ENCODE results near the gene SIVA1.
A peak's percentile ranks its signal among the peaks of the same experiment; 100 is the strongest.
"Not testable (repeated sequence)": the region's sequence is repeated elsewhere in the genome, so short reads cannot be mapped to it uniquely, and the experiment has no call there.

Gene SIVA1

DNA sequence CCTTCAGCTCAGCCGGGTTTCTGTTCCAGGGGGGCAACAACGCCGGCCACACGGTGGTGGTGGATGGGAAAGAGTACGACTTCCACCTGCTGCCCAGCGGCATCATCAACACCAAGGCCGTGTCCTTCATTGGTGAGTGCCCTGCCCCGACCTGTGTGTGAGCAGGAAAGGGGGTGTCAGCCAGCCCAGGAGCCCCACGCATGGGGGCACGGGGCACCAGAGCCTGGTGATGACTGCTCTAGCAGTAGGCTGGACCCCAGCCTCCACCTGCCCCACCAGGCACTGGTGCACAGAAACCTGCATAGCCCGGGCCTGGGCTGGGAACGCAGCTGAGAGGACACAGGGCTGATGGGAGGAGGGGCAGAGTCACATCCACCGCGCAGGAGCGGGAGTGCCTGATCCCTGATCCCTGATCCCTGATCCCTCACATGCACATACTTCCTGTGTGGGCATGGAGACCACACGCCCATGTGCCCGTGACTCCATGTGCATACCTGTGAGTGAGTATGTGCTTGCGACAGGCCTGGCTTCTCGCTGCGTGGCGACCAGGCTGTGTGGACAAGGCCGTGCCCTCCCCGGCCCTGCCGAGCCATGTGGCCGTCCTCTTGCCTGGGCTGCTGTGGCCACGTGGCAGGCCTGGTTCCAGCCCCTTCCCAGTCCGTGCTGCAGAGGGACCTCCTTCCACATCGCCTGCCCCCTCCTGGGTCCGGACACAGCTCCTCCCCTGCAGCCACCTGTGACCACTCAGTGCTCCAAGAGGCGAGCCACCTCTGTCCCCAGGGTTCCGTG lies 17.8 kb upstream of the SIVA1 start:
- no peak for DNase-seq

GRCh38 chr14:104735830-104736642 lies 16.9 kb upstream of the SIVA1 start:
- DNase-seq = peak; percentile 79 to 88 (median 86)

DNA sequence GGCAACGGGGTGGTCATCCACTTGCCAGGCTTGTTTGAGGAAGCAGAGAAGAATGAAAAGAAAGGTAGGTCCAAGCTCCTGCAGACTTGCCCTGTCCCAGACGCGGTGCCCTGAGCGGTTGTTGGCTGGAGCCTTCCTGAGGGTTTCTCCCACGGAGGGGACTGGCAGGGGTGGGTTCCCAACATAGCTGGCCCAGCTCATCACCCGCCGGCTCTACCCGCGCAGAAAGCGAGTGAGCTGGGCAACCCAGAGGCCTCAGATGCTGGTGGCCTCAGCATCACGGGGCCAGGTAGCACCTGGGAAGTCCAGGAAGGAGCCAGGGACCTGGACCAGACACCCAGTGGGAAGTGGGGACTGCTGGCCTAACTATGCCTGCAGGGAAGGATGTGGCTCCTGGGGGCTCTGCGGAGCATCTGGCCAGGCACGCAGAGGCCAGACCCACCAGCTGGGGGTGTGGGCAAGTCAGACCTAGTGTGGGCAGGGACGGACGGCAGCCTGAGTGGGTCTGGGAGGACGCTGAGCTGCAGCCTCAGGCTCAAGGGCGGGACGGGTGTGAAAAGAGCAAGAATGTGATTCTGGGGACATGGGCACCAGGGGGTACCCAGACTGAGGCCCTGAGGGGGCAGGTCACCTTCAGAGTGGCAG lies 14.4 kb upstream of the SIVA1 start:
- no peak for DNase-seq

- DNase-seq = no peak
Observed at GRCh38 chr14:104739026-104739425, 13.9 kb upstream of the SIVA1 start.

GRCh38 chr14:104739546-104740516 lies 13.1 kb upstream of the SIVA1 start:
- DNase-seq = no peak

GRCh38 chr14:104741108-104741802 lies 11.7 kb upstream of the SIVA1 start:
- no peak for DNase-seq

DNA sequence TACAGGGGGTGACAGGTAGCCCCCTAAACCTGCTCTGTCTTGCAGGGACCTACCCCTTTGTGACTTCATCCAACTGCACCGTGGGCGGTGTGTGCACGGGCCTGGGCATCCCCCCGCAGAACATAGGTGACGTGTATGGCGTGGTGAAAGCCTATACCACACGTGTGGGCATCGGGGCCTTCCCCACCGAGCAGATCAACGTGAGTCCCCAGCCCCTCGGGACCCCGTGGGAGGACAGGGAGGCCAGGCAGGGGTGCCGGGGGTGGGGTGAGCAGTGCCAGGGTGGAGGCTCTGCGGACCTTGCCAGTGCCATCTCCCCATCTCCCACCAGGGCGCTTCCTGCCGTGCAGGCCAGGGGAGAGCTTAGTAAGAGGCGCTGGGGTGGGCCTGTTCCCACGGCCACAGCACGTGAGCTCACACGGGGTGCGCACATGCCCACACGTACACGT lies 11.1 kb upstream of the SIVA1 start:
- no peak for DNase-seq

- no peak for DNase-seq
Observed at GRCh38 chr14:104742586-104743455, 10.1 kb upstream of the SIVA1 start.

GRCh38 chr14:104743461-104744380 lies 9.2 kb upstream of the SIVA1 start:
- no peak for DNase-seq

DNA sequence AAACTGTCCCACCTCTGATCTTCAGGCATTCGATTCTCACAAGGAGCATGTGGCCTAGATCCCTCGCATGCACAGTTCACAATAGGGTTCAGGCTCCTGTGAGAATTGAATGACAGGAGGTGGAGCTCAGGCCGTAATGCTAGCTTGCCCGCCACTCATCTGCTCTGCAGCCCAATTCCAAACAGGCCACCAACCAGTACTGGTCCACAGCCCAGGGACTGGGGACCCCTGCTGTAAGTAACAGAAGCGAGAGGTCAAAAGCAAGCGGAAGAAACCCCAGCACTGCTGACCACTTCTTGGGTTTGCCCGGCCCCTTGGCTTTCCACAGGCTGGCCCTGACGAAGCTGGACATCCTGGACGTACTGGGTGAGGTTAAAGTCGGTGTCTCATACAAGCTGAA lies 8.5 kb upstream of the SIVA1 start:
- DNase-seq = no peak

- no peak for DNase-seq
Observed at GRCh38 chr14:104745431-104745830, 7.5 kb upstream of the SIVA1 start.

DNA sequence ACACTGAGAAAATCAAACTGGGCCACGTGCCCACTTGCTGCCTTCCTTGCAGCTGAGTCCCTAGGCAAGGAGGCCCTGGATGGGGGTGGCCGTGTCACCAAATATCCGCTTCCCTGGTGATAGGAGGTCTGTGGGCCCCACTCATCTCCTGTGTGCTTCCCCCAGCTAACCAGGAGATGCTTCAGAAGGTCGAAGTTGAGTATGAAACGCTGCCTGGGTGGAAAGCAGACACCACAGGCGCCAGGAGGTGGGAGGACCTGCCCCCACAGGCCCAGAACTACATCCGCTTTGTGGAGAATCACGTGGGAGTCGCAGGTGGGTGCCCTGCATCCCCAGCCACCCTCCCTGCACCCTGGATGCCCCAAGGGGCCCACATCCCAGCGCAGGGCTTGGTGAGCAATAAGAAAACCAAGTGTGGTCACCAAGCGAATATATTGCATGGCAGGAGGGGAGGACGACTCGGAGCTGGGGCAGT lies 6.8 kb upstream of the SIVA1 start:
- DNase-seq = no peak

- no peak for DNase-seq
Observed at GRCh38 chr14:104746934-104747481, 5.9 kb upstream of the SIVA1 start.

GRCh38 chr14:104747876-104748275 lies 5.1 kb upstream of the SIVA1 start:
- DNase-seq = no peak

DNA sequence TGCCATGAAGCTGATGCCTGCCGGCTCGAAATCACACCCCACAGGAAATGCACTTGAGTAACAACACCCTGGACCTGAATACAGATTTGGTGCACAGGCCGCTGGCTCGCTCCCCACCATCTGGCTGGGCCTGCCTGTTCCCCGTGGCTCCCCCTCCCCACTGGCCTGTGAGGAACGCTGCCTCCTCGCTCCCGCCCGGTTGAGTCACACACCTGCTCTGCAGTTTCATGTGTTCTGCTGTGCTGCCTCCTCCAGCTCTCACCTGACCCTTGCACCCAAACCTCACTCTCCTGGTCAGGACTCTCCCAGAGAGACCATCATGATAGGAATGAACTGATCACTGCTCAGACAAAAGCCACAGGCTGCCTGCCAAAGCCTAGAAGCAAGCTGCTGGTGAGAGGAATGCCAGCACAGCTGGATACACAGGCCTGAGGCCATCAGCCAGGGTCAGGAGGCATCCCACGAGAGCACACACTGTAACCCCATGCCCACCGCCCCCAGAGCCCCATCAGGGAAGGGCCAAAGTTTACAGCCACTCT lies 3.8 kb upstream of the SIVA1 start:
- no peak for DNase-seq

GRCh38 chr14:104750056-104750752 lies 2.7 kb upstream of the SIVA1 start:
- DNase-seq = no peak

DNA sequence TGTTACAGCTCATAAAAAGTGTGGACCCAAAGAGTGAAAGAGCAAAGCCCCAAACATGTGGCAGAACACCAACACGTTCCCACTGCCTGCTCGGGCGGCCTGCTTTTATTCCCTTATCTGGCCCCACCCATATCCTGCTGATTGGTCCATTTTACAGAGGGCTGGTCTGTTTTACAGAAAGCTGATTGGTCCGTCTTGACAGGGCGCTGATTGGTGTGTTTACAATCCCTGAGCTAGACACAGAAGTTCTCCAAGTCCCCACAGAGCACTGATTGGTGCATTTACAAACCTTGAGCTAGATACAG lies 2.2 kb upstream of the SIVA1 start:
- DNase-seq = not testable (repeated sequence)

Measured in suppressor macrophage (primary cell).